GM18519 (cell line): Measurements from ENCODE around the gene FGR.
A peak's percentile ranks its signal among the peaks of the same experiment; 100 is the strongest.
"Not testable (repeated sequence)": the region's sequence is repeated elsewhere in the genome, so short reads cannot be mapped to it uniquely, and the experiment has no call there.

Experiments used
- ATAC-seq: cut with Tn5 transposase; IDR thresholded peaks from one replicate; pipeline ENCODE4 v1.9.1; 2021; ENCODE audit warnings: mild to moderate bottlenecking, moderate library complexity; ENCODE audit not compliant: unreplicated experiment, low FRiP score

Gene FGR

GRCh38 chr1:27661412-27662075, 26.6 kb upstream of the FGR start:
- ATAC-seq = no peak

- ATAC-seq = no peak
These were observed 25.4 kb upstream of the FGR start for GRCh38 chr1:27660300-27660835.

- peak; percentile 58 for ATAC-seq
These were observed 24.7 kb upstream of the FGR start for GRCh38 chr1:27659497-27660299.

- ATAC-seq = peak; percentile 23
These were observed 24.0 kb upstream of the FGR start for GRCh38 chr1:27658951-27659496.

GRCh38 chr1:27656157-27656893, 21.3 kb upstream of the FGR start:
- no peak for ATAC-seq

GRCh38 chr1:27655151-27655937, 20.4 kb upstream of the FGR start:
- ATAC-seq = no peak

- ATAC-seq = no peak
These were observed 17.3 kb upstream of the FGR start for GRCh38 chr1:27652111-27652864.

- ATAC-seq = no peak
These were observed 15.7 kb upstream of the FGR start for GRCh38 chr1:27650539-27651175.

- ATAC-seq = no peak
These were observed 15.2 kb upstream of the FGR start for GRCh38 chr1:27650171-27650538.

GRCh38 chr1:27649306-27649635, 14.3 kb upstream of the FGR start:
- ATAC-seq = no peak

GRCh38 chr1:27648602-27649305, 13.8 kb upstream of the FGR start:
- no peak for ATAC-seq

- ATAC-seq = no peak
These were observed 12.3 kb upstream of the FGR start for GRCh38 chr1:27647328-27647727.

- ATAC-seq = no peak
These were observed 11.7 kb upstream of the FGR start for GRCh38 chr1:27646676-27647075.

GRCh38 chr1:27645071-27645415, 10.1 kb upstream of the FGR start:
- ATAC-seq = no peak

GRCh38 chr1:27644369-27645070, 9.5 kb upstream of the FGR start:
- no peak for ATAC-seq

GRCh38 chr1:27643600-27644368, 8.8 kb upstream of the FGR start:
- ATAC-seq = no peak

- not testable (repeated sequence) for ATAC-seq
These were observed 5.5 kb upstream of the FGR start for GRCh38 chr1:27640514-27640913.
